ENCODE results near the gene LSM14A.

DNA sequence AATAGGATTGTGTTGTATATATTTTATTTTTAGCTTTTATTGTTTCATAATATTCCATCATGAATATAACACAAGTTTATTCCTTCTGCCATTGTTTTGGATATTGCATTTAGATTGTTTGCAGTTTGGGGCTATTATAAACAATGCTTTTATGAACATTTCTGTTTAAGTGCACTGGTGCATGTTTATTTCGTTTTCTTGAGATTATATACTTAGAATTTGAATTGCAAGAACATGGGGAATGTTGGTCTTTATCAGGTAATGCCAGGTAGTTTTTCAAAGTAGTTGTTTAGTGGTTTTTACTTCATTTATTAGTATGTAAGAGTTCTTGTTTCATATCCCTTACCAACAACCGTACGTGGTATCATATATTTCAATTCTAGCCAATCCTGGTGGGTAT, 4.3 kb downstream of the LSM14A start:
- no peak for TF ChIP-seq RXRA (IDR thresholded peaks at IDR 0.05; ENCODE audit: insufficient read depth, low read depth, low read length)
- TF ChIP-seq CBX8 (IDR thresholded peaks at IDR 0.05; ENCODE audit: borderline replicate concordance, low read depth, low read length) = no peak
- no peak for TF ChIP-seq RNF2 (IDR thresholded peaks at IDR 0.05; ENCODE audit: borderline replicate concordance, low read depth, low read length, missing control alignments, poor library complexity, severe bottlenecking)
- TF ChIP-seq CTCF (IDR thresholded peaks at IDR 0.05; ENCODE audit: control extremely low read depth in 1 of 3, insufficient read depth in 1 of 3, low read depth in 1 of 3, low read length in 3 of 3) = no peak
- no peak for TF ChIP-seq MAFK (IDR thresholded peaks at IDR 0.05; ENCODE audit: low read depth, low read length)
- TF ChIP-seq, protein P1, sequence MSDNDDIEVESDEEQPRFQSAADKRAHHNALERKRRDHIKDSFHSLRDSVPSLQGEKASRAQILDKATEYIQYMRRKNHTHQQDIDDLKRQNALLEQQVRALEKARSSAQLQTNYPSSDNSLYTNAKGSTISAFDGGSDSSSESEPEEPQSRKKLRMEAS (IDR thresholded peaks at IDR 0.05) = no peak
- no peak for TF ChIP-seq TAF1 (IDR thresholded peaks at IDR 0.05; ENCODE audit: low read depth, low read length)
- no peak for TF ChIP-seq POLR2A (IDR thresholded peaks at IDR 0.05; ENCODE audit: control extremely low read depth in 1 of 2, low read depth in 2 of 2, low read length in 2 of 2)
- TF ChIP-seq TEAD4 (IDR thresholded peaks at IDR 0.05; ENCODE audit: low read depth, low read length) = no peak
- TF ChIP-seq, protein P2, sequence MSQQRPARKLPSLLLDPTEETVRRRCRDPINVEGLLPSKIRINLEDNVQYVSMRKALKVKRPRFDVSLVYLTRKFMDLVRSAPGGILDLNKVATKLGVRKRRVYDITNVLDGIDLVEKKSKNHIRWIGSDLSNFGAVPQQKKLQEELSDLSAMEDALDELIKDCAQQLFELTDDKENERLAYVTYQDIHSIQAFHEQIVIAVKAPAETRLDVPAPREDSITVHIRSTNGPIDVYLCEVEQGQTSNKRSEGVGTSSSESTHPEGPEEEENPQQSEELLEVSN (IDR thresholded peaks at IDR 0.05) = no peak
- no peak for TF ChIP-seq POLR2AphosphoS5 (IDR thresholded peaks at IDR 0.05; ENCODE audit: low read depth, low read length)
